ENCODE measurements around the gene PRAMEF12. TPM values are rescaled to one million over a fixed set of nuclear protein-coding genes. Genes with fewer than 3 reads are reported as not detected.
"Not testable (repeated sequence)": the region's sequence is repeated elsewhere in the genome, so short reads cannot be mapped to it uniquely, and the experiment has no call there.

Gene PRAMEF12
- not detected in 3 replicates for total RNA-seq

DNA sequence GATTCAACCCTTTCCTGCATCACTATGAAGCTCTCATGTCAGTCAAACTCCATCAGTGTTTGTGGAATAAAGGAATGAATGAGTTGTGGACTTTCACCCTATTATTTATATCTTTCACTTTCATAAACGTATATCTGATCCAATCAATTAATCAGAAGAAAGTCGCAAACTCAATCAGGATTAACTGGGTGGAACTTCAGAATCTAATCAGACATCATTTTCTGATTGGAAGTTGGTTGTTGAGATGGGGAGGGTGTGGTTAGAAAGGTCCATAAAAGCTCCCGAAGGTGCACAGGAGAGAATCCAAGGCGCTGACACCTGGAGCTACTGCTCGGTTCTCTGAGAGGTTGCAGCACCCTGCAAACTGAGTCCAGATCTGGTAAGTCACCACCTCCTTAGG lies at the start of gene PRAMEF12:
PRAMEF12 (plus strand) TSS at position 301 of the 400 bp plus-strand sequence. CDS start 1,130 bp downstream, outside the sequence.
- Mint-ChIP-seq H3K4me1 (no peaks in the 10 kb centered on the region), H3K9me3 (peaks cover 14% of the 10 kb centered on the region), H3K27ac (no peak within 1 kb of the TSS), H3K27me3 (ENCODE audit: low read depth) (peaks cover 11% of the 10 kb centered on the region), H3K4me3 (no peak within 1 kb of the TSS), H3K36me3 (no peaks in the 10 kb centered on the region)
- no peak for DNase-seq (ENCODE audit: low spot score in 2 of 2, unreplicated experiment in 2 of 2)
- no peak for TF ChIP-seq CTCF (IDR thresholded peaks at IDR 0.05; ENCODE audit: unreplicated experiment)

GRCh38 chr1:12728391-12728790 lies 45.1 kb upstream of the PRAMEF12 start:
- H3K4me1 Mint-ChIP-seq, result no peaks in the 10 kb centered on the region
- peaks cover 36% of the 10 kb centered on the region for H3K9me3 Mint-ChIP-seq
- H3K27ac Mint-ChIP-seq, result no peak overlapping the region
- TF ChIP-seq CTCF (IDR thresholded peaks at IDR 0.05; ENCODE audit: unreplicated experiment), result no peak
- no peak overlapping the region for H3K4me3 Mint-ChIP-seq
- no peak for DNase-seq (ENCODE audit: low spot score in 2 of 2, unreplicated experiment in 2 of 2)
- peaks cover 1% of the 10 kb centered on the region for H3K36me3 Mint-ChIP-seq
- H3K27me3 Mint-ChIP-seq (ENCODE audit: low read depth), result peaks cover 34% of the 10 kb centered on the region

GRCh38 chr1:12730156-12730555 lies 43.4 kb upstream of the PRAMEF12 start:
- Mint-ChIP-seq H3K9me3 (peaks cover 36% of the 10 kb centered on the region), H3K27ac (no peak overlapping the region), H3K27me3 (ENCODE audit: low read depth) (peaks cover 42% of the 10 kb centered on the region), H3K4me1 (no peaks in the 10 kb centered on the region), H3K4me3 (no peak overlapping the region), H3K36me3 (peaks cover 1% of the 10 kb centered on the region)
- no peak for DNase-seq (ENCODE audit: low spot score in 2 of 2, unreplicated experiment in 2 of 2)
- no peak for TF ChIP-seq CTCF (IDR thresholded peaks at IDR 0.05; ENCODE audit: unreplicated experiment)

GRCh38 chr1:12731084-12731483 lies 42.5 kb upstream of the PRAMEF12 start:
- not testable (repeated sequence) for H3K27ac Mint-ChIP-seq; H3K36me3 Mint-ChIP-seq; H3K4me3 Mint-ChIP-seq; H3K4me1 Mint-ChIP-seq; DNase-seq (ENCODE audit: low spot score in 2 of 2, unreplicated experiment in 2 of 2)
- Mint-ChIP-seq H3K27me3 (ENCODE audit: low read depth) (peaks cover 37% of the 10 kb centered on the region), H3K9me3 (peaks cover 41% of the 10 kb centered on the region)

DNA sequence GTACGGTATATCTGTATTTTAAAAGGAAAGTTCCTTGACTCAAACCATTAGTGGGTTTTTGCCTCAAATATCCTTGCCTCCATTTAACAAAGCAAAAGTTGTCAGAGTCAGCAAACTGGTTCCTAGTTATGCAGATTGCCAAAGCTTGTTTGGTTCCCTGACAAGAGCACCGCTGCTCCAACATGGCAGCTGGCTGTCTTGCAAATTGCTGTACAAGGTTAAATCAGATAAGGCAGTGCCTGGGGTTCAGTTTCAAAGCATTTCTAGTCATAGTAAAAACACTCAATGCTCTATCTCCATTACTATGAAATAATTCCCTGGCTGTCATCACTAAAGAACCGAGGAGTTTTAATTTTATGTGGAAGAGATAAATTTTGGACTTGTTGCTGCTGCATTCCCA lies 38.9 kb upstream of the PRAMEF12 start:
- H3K27me3 Mint-ChIP-seq (ENCODE audit: low read depth), result peaks cover 48% of the 10 kb centered on the region
- H3K4me1 Mint-ChIP-seq, result no peaks in the 10 kb centered on the region
- TF ChIP-seq CTCF (IDR thresholded peaks at IDR 0.05; ENCODE audit: unreplicated experiment), result no peak
- no peak overlapping the region for H3K27ac Mint-ChIP-seq
- DNase-seq (ENCODE audit: low spot score in 2 of 2, unreplicated experiment in 2 of 2), result no peak
- H3K9me3 Mint-ChIP-seq, result peaks cover 44% of the 10 kb centered on the region
- peaks cover 1% of the 10 kb centered on the region for H3K36me3 Mint-ChIP-seq
- H3K4me3 Mint-ChIP-seq, result no peak overlapping the region

DNA sequence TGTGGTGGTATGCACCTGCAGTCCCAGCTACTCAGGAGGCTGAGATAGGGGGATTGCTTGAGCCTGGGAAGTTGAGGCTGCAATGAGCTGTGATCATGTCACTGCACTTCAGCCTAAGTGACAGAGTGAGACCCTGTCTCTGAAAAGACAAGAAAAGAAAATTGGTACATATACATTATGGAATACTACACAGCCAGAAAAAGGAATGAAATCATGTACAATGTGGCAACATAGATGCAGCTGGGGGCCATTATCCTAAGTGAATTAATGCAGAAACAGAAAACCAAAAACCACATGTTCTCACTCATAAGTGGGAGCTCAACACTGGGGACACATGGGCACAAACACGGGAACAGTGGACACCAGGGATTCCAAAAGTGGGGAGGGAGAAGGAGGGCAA lies 34.6 kb upstream of the PRAMEF12 start:
- Mint-ChIP-seq H3K36me3 (no peaks in the 10 kb centered on the region), H3K9me3 (peaks cover 30% of the 10 kb centered on the region), H3K27me3 (ENCODE audit: low read depth) (peaks cover 33% of the 10 kb centered on the region), H3K27ac (no peak overlapping the region), H3K4me3 (no peak overlapping the region), H3K4me1 (no peaks in the 10 kb centered on the region)
- TF ChIP-seq CTCF (IDR thresholded peaks at IDR 0.05; ENCODE audit: unreplicated experiment), result no peak
- no peak for DNase-seq (ENCODE audit: low spot score in 2 of 2, unreplicated experiment in 2 of 2)

Data from mesothelial cell of epicardium (in vitro differentiated cells).